ENCODE measurements around the gene LMF1.
"Not testable (repeated sequence)": the region's sequence is repeated elsewhere in the genome, so short reads cannot be mapped to it uniquely, and the experiment has no call there.

LMF1 gene

GRCh38 chr16:822909-823297 is 147.9 kb downstream of the LMF1 start:
- DNase-seq (ENCODE audit: low read depth): no peak
- H3K4me3 ChIP-seq (ENCODE audit: low read depth, low read length): no peak overlapping the region
- TF ChIP-seq CTCF (IDR thresholded peaks at IDR 0.05; ENCODE audit: low read depth, low read length) (no peak), MYC (IDR thresholded peaks at IDR 0.05; ENCODE audit: low read depth, low read length) (no peak), POLR2A (IDR thresholded peaks at IDR 0.05; ENCODE audit: extremely low read depth, insufficient read length) (no peak), MAX (IDR thresholded peaks at IDR 0.05; ENCODE audit: low read depth, low read length) (no peak)

- TF ChIP-seq POLR2A (IDR thresholded peaks at IDR 0.05; ENCODE audit: extremely low read depth, insufficient read length) (no peak), CTCF (IDR thresholded peaks at IDR 0.05; ENCODE audit: low read depth, low read length) (no peak), MAX (IDR thresholded peaks at IDR 0.05; ENCODE audit: low read depth, low read length) (no peak), MYC (IDR thresholded peaks at IDR 0.05; ENCODE audit: low read depth, low read length) (no peak)
- no peak overlapping the region for H3K4me3 ChIP-seq (ENCODE audit: low read depth, low read length)
- no peak for DNase-seq (ENCODE audit: low read depth)
These were observed 148.4 kb downstream of the LMF1 start for GRCh38 chr16:822174-822908.

GRCh38 chr16:821751-822150 is 149.0 kb downstream of the LMF1 start:
- no peak overlapping the region for H3K4me3 ChIP-seq (ENCODE audit: low read depth, low read length)
- TF ChIP-seq CTCF (IDR thresholded peaks at IDR 0.05; ENCODE audit: low read depth, low read length) (no peak), MAX (IDR thresholded peaks at IDR 0.05; ENCODE audit: low read depth, low read length) (no peak), POLR2A (IDR thresholded peaks at IDR 0.05; ENCODE audit: extremely low read depth, insufficient read length) (no peak), MYC (IDR thresholded peaks at IDR 0.05; ENCODE audit: low read depth, low read length) (no peak)
- DNase-seq (ENCODE audit: low read depth): no peak

- TF ChIP-seq MYC (IDR thresholded peaks at IDR 0.05; ENCODE audit: low read depth, low read length) (no peak), POLR2A (IDR thresholded peaks at IDR 0.05; ENCODE audit: extremely low read depth, insufficient read length) (no peak), CTCF (IDR thresholded peaks at IDR 0.05; ENCODE audit: low read depth, low read length) (no peak), MAX (IDR thresholded peaks at IDR 0.05; ENCODE audit: low read depth, low read length) (no peak)
- no peak for DNase-seq (ENCODE audit: low read depth)
- H3K4me3 ChIP-seq (ENCODE audit: low read depth, low read length): no peak overlapping the region
These were observed 150.0 kb downstream of the LMF1 start for GRCh38 chr16:820748-821147.

- not testable (repeated sequence) for DNase-seq (ENCODE audit: low read depth); H3K4me3 ChIP-seq (ENCODE audit: low read depth, low read length)
These were observed 150.8 kb downstream of the LMF1 start for GRCh38 chr16:820044-820408.

GRCh38 chr16:819336-820043 is 151.3 kb downstream of the LMF1 start:
- DNase-seq (ENCODE audit: low read depth): no peak
- TF ChIP-seq CTCF (IDR thresholded peaks at IDR 0.05; ENCODE audit: low read depth, low read length) (no peak), POLR2A (IDR thresholded peaks at IDR 0.05; ENCODE audit: extremely low read depth, insufficient read length) (no peak), MAX (IDR thresholded peaks at IDR 0.05; ENCODE audit: low read depth, low read length) (no peak), MYC (IDR thresholded peaks at IDR 0.05; ENCODE audit: low read depth, low read length) (no peak)
- no peak overlapping the region for H3K4me3 ChIP-seq (ENCODE audit: low read depth, low read length)
